ENCODE measurements around the gene GAST. TPM values are rescaled to one million over a fixed set of nuclear protein-coding genes. Genes with fewer than 3 reads are reported as not detected.

The GAST gene
- total and polyA plus RNA-seq, 9 of the 15 experiments (the other 6 are each of a cell fraction or from before 2014, with no cell fraction given): not detected

GRCh38 chr17:41688641-41689496 lies 23.3 kb upstream of the GAST start, which contains the start of gene EIF1 (continued):
- TF ChIP-seq FOXP4 (CRISPR knock-in tag; IDR thresholded peaks at IDR 0.05; ENCODE audit: borderline replicate concordance) (no peak), FOXJ3 (CRISPR knock-in tag; IDR thresholded peaks at IDR 0.05) (no peak), ZNF79 (CRISPR knock-in tag; IDR thresholded peaks at IDR 0.05; ENCODE audit: low read depth) (no peak), ZNF12 (CRISPR knock-in tag; IDR thresholded peaks at IDR 0.05) (peak; percentile 42; the same call in 1 of the 2 replicates), HNRNPLL (IDR thresholded peaks at IDR 0.05; ENCODE audit: low read depth, low read length, poor library complexity, severe bottlenecking) (peak; percentile 77), ZBTB17 (CRISPR knock-in tag; IDR thresholded peaks at IDR 0.05) (peak; percentile 92), ELF2 (CRISPR knock-in tag; IDR thresholded peaks at IDR 0.05) (peak; percentile 83), SMARCC2 (IDR thresholded peaks at IDR 0.05; ENCODE audit: low read depth) (no peak), MCM7 (IDR thresholded peaks at IDR 0.05) (no peak), TAL1 (IDR thresholded peaks at IDR 0.05) (0 out of 2 replicates have a peak, but pooled peaks have one; percentile 1), ZFPM2 (CRISPR knock-in tag; IDR thresholded peaks at IDR 0.05) (peak; percentile 96; the same call in 1 of the 2 replicates), JUND (IDR thresholded peaks at IDR 0.05; ENCODE audit: borderline replicate concordance, low read depth, low read length) (peak; percentile 94), JUND (tag; IDR thresholded peaks at IDR 0.05; ENCODE audit: borderline replicate concordance, low read depth, low read length) (peak; percentile 85; the same call in 2 of the 3 replicates), RB1 (IDR thresholded peaks at IDR 0.05; ENCODE audit: low read depth) (peak; percentile 66), MYNN (IDR thresholded peaks at IDR 0.05) (peak; percentile 93; the same call in 1 of the 2 replicates), MYNN (CRISPR knock-in tag; IDR thresholded peaks at IDR 0.05) (no peak), RBM14 (IDR thresholded peaks at IDR 0.05; ENCODE audit: borderline replicate concordance, insufficient read depth, low read depth, low read length) (no peak; the same call in 1 of the 2 replicates), SMARCA5 (IDR thresholded peaks at IDR 0.05) (no peak; the same call in 1 of the 2 replicates), ZNF445 (CRISPR knock-in tag; IDR thresholded peaks at IDR 0.05; ENCODE audit: low read depth) (no peak), NFIX (CRISPR knock-in tag; IDR thresholded peaks at IDR 0.05; ENCODE audit: low read depth) (no peak), CCNT2 (IDR thresholded peaks at IDR 0.05; ENCODE audit: borderline replicate concordance, extremely low read depth, insufficient read length, low read depth, low read length) (peak; percentile 94), TRIM24 (IDR thresholded peaks at IDR 0.05) (no peak; a peak in 1 of 4 replicates), RBM17 (IDR thresholded peaks at IDR 0.05; ENCODE audit: borderline replicate concordance, low read depth, low read length) (no peak)
- TF ChIP-seq, protein P1, sequence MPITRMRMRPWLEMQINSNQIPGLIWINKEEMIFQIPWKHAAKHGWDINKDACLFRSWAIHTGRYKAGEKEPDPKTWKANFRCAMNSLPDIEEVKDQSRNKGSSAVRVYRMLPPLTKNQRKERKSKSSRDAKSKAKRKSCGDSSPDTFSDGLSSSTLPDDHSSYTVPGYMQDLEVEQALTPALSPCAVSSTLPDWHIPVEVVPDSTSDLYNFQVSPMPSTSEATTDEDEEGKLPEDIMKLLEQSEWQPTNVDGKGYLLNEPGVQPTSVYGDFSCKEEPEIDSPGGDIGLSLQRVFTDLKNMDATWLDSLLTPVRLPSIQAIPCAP (CRISPR knock-in tag; IDR thresholded peaks at IDR 0.05; ENCODE audit: borderline replicate concordance): peak; percentile 60; the same call in 1 of the 2 replicates
- TF ChIP-seq, protein P2, sequence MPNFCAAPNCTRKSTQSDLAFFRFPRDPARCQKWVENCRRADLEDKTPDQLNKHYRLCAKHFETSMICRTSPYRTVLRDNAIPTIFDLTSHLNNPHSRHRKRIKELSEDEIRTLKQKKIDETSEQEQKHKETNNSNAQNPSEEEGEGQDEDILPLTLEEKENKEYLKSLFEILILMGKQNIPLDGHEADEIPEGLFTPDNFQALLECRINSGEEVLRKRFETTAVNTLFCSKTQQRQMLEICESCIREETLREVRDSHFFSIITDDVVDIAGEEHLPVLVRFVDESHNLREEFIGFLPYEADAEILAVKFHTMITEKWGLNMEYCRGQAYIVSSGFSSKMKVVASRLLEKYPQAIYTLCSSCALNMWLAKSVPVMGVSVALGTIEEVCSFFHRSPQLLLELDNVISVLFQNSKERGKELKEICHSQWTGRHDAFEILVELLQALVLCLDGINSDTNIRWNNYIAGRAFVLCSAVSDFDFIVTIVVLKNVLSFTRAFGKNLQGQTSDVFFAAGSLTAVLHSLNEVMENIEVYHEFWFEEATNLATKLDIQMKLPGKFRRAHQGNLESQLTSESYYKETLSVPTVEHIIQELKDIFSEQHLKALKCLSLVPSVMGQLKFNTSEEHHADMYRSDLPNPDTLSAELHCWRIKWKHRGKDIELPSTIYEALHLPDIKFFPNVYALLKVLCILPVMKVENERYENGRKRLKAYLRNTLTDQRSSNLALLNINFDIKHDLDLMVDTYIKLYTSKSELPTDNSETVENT (CRISPR knock-in tag; IDR thresholded peaks at IDR 0.05): peak; percentile 88
